Measurements from ENCODE around the gene NUDT4. TPM values are rescaled to one million over a fixed set of nuclear protein-coding genes. Genes with fewer than 3 reads are reported as not detected.

The NUDT4 gene
- total and polyA plus RNA-seq, 2 experiments from 2014 or later: 330 to 386 TPM

DNA sequence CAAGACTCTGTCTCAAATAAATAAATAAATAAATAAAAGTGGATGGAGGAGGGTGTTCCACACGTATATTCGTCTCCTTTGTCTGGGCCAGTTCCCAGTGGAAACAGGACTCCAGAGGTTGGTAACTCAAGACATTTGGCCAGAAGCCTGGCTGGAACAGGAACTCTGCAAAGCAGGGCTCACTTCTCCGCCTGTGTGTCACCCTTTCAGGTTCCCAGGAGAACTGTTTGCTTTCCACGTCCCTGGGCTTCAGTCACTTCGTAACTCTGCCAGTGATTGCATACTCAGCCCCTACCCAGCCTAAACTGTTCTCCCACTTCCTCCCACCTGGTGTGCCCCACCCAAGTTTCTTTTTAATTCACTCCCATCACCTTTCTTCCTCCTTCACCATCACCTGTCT lies 71.1 kb downstream of the NUDT4 start:
- peaks cover 5% of the 10 kb centered on the region for H3K4me1 ChIP-seq (ENCODE audit: low read depth)
- no peaks in the 10 kb centered on the region for H3K9me3 ChIP-seq (ENCODE audit: low read depth)
- H3K27ac ChIP-seq: no peak overlapping the region
- no peak overlapping the region for H3K4me3 ChIP-seq
- TF ChIP-seq, protein P1, sequence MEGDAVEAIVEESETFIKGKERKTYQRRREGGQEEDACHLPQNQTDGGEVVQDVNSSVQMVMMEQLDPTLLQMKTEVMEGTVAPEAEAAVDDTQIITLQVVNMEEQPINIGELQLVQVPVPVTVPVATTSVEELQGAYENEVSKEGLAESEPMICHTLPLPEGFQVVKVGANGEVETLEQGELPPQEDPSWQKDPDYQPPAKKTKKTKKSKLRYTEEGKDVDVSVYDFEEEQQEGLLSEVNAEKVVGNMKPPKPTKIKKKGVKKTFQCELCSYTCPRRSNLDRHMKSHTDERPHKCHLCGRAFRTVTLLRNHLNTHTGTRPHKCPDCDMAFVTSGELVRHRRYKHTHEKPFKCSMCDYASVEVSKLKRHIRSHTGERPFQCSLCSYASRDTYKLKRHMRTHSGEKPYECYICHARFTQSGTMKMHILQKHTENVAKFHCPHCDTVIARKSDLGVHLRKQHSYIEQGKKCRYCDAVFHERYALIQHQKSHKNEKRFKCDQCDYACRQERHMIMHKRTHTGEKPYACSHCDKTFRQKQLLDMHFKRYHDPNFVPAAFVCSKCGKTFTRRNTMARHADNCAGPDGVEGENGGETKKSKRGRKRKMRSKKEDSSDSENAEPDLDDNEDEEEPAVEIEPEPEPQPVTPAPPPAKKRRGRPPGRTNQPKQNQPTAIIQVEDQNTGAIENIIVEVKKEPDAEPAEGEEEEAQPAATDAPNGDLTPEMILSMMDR (IDR thresholded peaks at IDR 0.05; ENCODE audit: low read depth, low read length): no peak
- peaks cover 20% of the 10 kb centered on the region for H3K27me3 ChIP-seq
- DNase-seq (ENCODE audit: low read depth in 1 of 2, low spot score in 1 of 2): no peak
- H3K36me3 ChIP-seq: no peaks in the 10 kb centered on the region

DNA sequence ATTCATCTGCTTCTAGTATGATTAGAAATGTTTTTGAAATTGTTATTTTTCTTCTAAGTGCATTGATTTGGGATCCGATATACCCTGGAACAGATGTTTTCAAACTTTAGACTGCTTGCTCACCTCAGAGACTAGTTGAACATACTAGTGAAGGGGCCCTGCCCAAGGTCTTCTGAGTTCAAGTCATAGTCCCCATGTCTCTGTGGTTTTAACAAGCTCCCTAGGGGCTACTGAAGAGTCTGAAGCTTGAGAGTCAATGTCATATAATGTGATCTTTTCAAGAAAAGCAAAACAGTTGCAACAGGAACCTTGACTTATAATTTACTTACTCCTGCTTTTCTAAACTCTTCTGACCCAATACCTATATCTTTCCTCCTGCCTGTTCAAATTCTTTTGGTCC lies 71.6 kb downstream of the NUDT4 start:
- H3K4me3 ChIP-seq: no peak overlapping the region
- no peak for DNase-seq (ENCODE audit: low read depth in 1 of 2, low spot score in 1 of 2)
- peaks cover 5% of the 10 kb centered on the region for H3K4me1 ChIP-seq (ENCODE audit: low read depth)
- no peaks in the 10 kb centered on the region for H3K9me3 ChIP-seq (ENCODE audit: low read depth)
- H3K27ac ChIP-seq: no peak overlapping the region
- TF ChIP-seq, protein P1 (IDR thresholded peaks at IDR 0.05; ENCODE audit: low read depth, low read length): no peak
- peaks cover 25% of the 10 kb centered on the region for H3K27me3 ChIP-seq
- no peaks in the 10 kb centered on the region for H3K36me3 ChIP-seq

DNA sequence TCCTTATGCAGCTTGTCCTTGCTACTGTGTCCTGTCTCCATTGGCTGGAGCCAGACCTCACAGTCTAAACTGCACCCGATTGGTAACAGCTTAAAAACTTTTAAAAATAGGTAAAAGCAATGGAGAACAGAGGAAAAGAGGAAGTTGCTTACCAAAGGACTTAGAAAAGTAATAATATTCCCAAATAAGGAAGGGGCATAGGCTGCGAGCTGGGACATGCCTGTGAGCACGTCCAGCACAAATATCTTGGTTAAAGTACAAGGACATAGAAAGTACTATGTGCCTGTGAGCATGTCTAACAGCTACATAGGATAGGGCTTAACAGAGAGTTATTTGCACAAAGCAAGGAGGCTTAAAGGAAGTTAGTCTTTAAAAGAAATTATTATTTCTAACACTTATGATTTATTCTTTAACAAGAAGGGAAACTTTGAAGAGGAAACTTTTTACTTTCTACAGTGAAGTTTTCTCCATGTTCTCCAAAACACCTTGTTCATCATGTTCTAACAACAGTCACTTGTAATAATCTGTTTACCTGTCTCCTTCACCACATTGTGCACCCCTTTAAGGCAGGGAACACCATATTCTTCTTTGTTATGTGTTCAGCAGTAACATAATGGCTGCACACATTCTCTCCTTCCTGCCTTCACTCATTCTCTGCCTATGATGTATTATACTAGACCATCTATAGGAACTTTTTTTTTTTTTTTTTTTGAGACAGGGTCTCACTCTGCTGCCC lies 73.9 kb downstream of the NUDT4 start:
- H3K4me3 ChIP-seq: no peak overlapping the region
- H3K27ac ChIP-seq: no peak overlapping the region
- DNase-seq (ENCODE audit: low read depth in 1 of 2, low spot score in 1 of 2): no peak
- peaks cover 5% of the 10 kb centered on the region for H3K4me1 ChIP-seq (ENCODE audit: low read depth)
- no peaks in the 10 kb centered on the region for H3K9me3 ChIP-seq (ENCODE audit: low read depth)
- peaks cover 21% of the 10 kb centered on the region for H3K27me3 ChIP-seq
- no peaks in the 10 kb centered on the region for H3K36me3 ChIP-seq
- TF ChIP-seq, protein P1 (IDR thresholded peaks at IDR 0.05; ENCODE audit: low read depth, low read length): no peak

DNA sequence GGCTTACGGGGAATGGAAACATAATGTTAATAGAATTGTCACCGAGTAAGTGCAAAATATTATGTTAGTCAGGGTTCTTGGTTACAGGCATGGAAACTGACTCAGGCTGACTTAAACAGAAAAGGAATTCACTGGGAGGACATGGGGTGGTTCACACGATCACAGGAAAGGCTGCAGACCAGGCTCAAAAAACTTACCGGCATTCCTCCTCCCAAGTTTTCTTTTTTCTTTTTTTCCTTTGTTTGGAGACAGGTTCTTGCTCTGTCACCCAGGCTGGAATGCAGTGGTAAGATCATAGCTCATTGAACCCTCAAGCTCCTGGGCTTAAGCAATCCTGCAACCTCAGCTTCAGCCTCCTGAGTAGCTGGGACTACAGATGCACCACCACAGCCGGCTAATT lies 75.9 kb downstream of the NUDT4 start:
- Histone ChIP-seq H3K27ac (no peak overlapping the region), H3K27me3 (peaks cover 23% of the 10 kb centered on the region), H3K36me3 (no peaks in the 10 kb centered on the region), H3K4me3 (no peak overlapping the region), H3K9me3 (ENCODE audit: low read depth) (no peaks in the 10 kb centered on the region), H3K4me1 (ENCODE audit: low read depth) (peaks cover 3% of the 10 kb centered on the region)
- TF ChIP-seq, protein P1 (IDR thresholded peaks at IDR 0.05; ENCODE audit: low read depth, low read length): no peak
- no peak for DNase-seq (ENCODE audit: low read depth in 1 of 2, low spot score in 1 of 2)

DNA sequence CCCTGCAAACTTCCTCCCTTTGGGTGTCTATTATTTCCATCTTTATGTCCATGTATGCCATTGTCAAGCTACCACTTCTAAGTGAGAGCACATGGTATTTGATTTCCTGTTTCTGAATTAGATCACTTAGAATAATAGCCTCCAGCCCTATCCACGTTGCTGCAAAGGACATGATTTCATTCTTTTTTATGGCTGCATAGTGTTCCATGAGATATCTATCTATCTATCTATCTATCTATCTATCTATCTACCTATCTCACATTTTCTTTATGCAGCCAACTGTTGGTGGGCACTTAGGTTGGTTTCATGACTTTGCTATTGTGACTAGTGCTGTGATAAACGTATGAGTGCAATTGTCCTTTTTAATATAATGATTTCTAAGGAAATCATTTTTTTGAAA lies 78.4 kb downstream of the NUDT4 start:
- no peaks in the 10 kb centered on the region for H3K4me1 ChIP-seq (ENCODE audit: low read depth)
- H3K4me3 ChIP-seq: no peak overlapping the region
- no peaks in the 10 kb centered on the region for H3K9me3 ChIP-seq (ENCODE audit: low read depth)
- H3K27me3 ChIP-seq: peaks cover 23% of the 10 kb centered on the region
- no peak for DNase-seq (ENCODE audit: low read depth in 1 of 2, low spot score in 1 of 2)
- TF ChIP-seq, protein P1 (IDR thresholded peaks at IDR 0.05; ENCODE audit: low read depth, low read length): no peak
- H3K27ac ChIP-seq: no peak overlapping the region
- no peaks in the 10 kb centered on the region for H3K36me3 ChIP-seq

Other genes with a start within 250 kb of the NUDT4 start
- 17.2 and 36.1 TPM in 2 replicates for gene UBE2N, start 64.0 kb downstream of the NUDT4 start, total RNA-seq
- gene UBE2N, start 64.0 kb downstream of the NUDT4 start, polyA plus RNA-seq: 131 and 168 TPM in 2 replicates
- gene MRPL42, start 89.6 kb downstream of the NUDT4 start, total RNA-seq: 24.0 and 41.5 TPM in 2 replicates
- gene MRPL42, start 89.6 kb downstream of the NUDT4 start, polyA plus RNA-seq: 92.5 and 128 TPM in 2 replicates
- 40.7 and 46.1 TPM in 2 replicates for gene SOCS2, start 194.8 kb downstream of the NUDT4 start, total RNA-seq
- 19.7 and 20.4 TPM in 2 replicates for gene SOCS2, start 194.8 kb downstream of the NUDT4 start, polyA plus RNA-seq

Data from cardiac muscle cell (in vitro differentiated cells and primary cell).